Ecto neural progenitor cell (in vitro differentiated cells): Measurements from ENCODE around the gene BTAF1.

Experiments
- DNase-seq: peaks from one replicate; pipeline ENCODE4 v3.0.0-alpha.2; 2018; ENCODE audit warnings: low spot score

The BTAF1 gene

DNA sequence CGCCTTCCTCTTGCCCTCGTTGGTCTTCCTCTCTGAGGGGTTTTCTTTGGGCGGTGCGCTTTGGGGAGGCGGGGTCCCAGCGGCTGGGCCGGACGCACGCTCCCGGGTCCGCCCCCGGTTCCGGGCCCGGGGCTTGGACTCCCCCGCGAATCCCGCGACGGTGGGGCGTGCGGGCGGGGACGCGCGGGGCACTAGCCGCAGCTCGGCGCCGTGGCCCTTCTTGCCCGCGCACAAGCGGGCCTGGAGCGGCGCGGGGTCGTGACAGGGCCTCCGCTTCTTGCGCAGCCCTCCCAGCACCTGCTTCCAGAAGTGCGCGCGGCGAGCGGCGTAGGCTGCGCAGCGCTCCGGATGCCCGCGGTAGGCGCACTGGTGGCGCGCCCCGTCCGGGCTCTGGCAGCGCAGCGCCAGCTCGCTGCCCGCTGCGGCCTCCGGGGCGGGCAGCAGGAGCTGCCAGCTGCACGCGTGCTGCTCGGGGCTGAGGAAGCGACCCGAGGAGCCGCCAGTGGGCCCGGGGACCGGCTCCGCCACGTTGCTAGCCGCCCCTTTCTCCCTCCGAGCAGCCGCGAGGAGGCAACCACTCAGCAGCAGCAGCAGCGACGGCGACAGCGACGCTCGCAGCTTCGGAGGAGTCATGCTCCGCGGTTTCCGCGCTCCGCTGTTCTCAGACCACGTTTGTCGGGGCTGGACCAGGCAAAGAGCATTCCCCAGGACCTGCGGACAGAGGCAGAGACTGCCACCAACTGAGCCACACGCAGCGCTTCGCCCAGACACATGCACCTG is 15.0 kb upstream of the BTAF1 start:
- peak; percentile 86 for DNase-seq

DNA sequence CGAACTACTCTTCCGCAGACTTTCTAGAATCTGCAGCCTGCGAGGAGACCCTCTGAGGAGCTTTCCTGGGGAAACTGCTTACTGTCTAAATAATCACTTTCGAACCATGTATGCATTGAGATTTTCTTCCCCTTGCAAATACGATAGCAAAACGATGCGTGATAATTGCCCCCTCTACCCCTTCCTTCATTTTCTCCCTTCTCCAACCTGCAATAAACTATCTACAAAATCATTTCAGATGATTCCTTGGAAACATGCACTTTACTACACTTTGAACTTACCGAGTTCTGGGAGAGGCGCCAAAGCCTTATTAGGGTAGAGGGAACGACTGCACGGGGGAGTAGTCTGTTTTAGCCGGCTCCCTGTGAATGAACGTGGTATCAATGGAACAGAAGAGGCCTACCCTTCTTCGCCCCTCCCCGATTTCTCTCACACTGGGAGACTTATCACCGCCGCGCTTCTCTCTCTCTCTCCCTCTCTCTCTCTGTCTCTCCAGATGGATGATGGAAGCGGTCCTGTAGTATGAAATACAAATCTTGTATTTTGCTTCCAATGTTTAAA is 14.4 kb upstream of the BTAF1 start, which contains the start of gene FGFBP3:
Gene FGFBP3 (minus strand): TSS at position 370 of the 561 bp plus-strand sequence. CDS start 517 bp downstream, outside the sequence.
- peak; percentile 65 for DNase-seq

DNA sequence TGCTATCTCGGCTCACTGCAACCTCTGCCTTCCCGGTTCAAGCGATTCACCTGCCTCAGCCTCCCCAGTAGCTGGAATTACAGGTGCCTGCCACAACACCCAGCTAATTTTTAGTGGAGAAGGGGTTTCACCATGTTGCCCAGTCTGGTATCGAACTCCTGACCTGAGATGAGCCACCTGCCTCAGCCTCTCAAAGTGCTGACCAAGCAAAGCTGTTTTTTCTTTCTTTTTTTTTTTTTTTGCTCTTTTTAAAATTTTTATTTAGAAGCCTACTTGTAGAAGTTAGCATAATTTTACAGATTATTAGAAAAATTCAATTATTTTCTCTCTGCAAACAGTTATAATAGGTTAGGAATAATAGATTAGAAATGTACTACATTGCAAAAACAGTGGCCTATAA is 13.1 kb upstream of the BTAF1 start:
- no peak for DNase-seq

DNA sequence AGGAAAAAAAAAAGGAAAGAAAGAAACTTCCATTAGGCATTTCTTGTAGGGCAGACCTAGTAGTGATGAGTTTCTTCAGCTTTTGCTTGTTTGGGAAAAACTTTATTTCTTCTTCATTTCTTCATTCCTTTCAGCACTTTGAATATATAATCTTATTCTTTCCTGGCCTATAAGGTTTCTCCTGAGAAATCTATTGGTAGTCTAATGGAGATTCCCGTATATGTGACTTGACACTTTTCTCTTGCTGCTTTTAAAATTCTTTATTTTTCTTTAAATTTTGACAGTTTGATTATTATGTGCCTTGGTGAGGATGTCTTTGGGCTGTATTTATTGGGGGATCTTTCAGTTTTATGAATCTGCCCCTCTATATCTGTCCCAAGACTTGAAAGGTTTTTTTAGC is 3.9 kb upstream of the BTAF1 start:
- DNase-seq = no peak

DNA sequence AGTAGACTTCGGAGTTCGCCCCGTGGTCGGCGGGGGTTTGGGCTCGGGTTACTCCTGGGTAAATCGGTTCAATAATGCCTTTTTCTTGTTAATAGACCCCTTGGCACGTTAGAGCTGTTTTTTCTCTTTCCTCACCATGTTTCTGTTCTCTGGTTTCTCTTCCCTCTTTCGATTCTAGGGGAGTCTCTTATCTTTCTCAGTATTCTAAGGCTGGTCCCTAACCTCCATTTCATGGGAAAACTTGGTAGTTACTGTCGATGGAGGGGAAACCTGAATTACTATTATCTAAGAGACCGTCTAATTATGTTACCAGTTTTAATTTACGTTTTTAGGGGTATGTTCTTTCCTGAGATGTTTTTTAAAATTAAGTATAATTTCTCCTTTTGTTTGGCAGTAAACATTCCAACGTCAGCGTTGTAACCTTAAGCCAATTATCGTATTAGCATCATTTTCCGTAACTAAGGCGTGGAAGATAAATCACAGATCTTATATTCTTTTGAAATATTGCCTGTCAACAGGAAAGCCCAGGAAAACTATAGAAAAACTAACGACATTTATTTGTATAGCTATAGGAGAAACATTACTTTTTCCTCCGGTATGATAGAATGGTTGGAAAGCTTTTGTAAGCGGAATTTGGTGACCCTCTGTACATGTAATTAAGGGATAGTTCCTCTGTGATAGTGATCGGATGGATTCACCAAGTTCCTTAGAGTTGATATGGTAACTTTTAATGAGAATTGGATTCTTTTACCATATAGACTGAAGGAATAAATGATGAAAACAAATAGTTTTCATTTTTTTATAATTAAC is 847 bp downstream of the BTAF1 start:
- no peak for DNase-seq

DNA sequence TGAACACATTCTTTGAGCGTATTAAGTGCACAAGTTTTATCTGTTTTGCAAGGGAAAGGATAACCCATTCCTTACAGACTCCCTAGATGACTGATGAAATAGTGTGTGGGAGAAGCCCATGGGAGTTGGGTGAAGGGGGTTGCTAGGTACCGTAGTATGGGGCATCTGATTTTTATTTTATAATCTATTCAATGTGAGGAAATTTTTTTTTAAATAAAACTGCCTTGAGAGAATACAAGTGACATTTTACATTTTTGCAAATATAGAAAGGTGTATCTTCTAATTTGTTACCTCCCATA is 1.4 kb downstream of the BTAF1 start:
- no peak for DNase-seq

DNA sequence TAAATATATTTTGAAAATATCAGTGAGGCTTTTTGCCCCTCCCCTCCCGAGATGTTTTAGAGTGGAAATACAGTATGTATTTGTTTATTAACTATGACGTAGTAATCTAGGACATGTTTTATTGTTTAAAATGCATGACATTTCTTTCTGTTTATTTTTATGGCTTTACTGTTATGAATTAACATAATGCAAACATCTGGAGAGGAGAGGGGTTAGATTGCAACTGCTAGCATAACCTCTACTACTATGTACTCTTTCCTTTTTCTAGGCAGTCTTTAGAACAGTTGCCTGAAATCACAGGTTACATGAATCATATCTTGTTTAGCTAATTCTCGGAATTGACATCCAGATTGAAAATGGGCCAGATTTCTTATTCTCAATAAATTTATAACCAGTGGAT is 7.4 kb downstream of the BTAF1 start:
- no peak for DNase-seq

DNA sequence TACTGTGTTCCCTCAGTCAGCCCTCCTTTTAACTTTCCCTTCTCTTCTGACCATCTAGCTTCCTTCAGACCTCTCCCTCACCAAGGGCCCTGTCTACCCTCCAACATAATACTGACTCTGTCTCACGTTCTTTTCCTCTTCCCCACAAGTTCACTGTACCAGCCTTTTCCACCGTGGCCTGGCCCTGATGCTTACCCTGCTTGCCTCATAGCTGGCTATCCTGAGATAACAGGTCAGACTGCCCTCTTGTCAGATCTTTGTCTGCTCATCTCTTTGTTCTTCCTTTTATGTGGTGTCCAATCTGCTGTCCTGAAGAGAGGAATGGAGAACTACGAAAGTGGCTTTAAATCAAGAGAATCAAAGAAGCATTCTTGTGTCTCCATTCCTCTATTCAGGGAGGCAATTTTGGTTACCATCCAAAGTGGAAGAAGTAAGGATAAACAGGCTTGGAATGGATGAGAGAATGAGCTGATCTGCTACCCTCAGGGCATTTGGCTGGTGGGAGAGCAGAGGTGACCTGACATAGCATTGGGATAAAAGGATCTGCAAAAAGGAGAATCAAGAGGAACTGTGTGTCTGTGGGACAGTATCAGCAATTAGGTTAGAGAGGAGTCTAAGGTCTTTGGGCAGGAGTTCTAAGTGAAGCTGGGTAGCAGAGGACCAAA is 8.1 kb downstream of the BTAF1 start:
- no peak for DNase-seq

DNA sequence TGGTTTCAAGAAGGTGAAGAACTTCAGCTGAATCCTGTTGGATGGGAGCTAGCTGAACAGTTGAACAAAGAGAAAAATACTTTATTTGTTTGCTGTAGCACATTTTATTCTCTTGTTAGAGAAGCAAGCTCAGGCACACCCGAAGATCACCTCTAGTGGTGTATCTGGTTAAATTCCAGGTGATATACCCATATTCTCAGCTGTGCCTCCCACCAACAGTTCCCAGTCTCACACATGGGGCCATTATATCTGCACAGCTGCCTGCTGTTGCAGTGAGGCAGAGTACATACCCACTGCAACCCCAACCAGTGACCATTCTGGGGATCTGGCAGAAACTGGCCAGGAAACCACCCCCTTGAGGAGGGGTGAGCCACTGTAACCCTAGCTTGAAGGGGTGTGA is 9.2 kb downstream of the BTAF1 start:
- no peak for DNase-seq

DNA sequence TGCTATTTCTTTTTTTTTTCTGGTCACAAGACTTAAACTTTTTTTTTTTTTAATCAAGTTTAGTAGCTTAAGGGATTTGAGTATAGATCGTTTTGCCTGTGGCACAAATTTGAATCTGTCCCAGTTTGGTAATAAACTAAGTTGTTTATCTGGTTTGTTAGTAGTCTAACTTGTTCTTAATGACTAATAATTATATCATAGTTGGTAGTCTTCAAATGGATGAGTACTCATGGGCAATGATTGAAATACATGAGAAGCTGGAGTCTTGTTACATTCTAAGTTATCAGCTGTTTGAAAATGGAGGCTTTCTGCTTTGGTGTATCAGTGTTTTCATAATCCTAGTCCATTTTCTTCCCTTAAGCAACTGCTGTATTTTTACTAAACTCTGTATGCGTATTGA is 12.3 kb downstream of the BTAF1 start:
- no peak for DNase-seq

DNA sequence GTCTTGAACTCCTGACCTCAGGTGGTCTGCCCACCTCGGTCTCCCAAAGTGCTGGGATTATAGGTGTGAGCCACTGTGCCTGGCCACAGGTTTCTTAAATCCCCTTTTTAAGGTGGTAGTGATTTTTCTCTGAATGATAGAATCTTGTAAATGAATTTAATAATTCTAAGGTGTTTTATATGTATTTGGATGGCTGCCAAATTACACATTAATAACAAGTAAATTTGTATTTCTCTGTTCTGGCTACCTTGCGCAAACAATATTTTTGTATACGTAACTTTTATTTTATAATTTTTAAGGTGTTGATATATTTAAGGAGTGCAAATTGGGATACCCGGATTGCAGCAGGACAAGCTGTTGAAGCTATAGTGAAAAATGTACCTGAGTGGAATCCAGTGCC is 16.1 kb downstream of the BTAF1 start:
- no peak for DNase-seq

DNA sequence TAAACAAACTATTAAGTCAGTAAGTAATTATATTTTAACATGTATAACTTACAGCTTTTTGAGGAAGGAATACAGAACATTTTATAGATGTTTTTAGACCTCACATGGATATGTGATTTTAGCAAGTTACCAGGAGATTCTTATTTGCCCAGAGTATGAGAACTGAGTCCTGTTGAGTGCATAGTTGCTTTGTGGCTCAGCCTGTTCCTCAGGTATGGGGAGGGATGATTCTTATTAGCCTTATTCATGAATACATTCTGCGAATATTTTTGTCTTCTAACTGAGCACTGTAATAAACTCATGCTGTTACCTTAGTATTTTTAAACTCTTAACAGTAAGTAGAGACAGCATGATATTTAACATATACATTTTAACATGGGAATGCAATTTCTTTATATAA is 17.9 kb downstream of the BTAF1 start:
- DNase-seq = no peak

DNA sequence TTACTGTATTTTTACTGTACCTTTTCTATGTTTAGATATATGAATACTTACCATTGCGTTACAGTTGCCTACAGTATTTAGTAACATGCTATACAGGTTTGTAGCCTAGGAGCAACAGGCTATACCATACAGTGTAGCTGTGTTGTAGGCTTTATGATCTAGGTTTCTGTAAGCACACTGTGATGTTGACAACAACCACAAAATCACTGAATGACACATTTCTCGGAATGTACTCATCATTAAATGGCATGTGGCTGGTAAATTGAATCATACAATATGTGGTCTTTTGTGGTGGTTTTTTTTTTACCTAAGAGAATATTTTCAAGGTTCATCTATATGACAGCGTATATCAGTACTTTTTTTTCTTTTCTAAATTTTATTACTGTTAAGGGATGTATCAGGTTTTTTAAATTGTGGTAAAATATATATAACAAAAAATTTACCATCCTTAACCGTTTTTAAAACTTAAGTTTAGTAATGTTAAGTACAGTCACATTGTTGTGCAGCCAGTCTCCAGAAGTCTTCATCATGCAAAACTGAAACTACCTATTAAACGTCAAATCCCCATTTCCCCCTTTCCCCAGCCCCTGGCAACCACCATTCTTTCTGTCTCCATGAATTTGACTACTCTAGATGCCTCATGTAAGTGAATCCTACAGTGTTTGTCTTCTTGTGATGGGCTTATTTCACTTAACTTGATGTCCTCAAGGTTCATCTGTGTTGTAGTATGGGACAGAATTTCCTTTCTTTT is 21.5 kb downstream of the BTAF1 start:
- no peak for DNase-seq

DNA sequence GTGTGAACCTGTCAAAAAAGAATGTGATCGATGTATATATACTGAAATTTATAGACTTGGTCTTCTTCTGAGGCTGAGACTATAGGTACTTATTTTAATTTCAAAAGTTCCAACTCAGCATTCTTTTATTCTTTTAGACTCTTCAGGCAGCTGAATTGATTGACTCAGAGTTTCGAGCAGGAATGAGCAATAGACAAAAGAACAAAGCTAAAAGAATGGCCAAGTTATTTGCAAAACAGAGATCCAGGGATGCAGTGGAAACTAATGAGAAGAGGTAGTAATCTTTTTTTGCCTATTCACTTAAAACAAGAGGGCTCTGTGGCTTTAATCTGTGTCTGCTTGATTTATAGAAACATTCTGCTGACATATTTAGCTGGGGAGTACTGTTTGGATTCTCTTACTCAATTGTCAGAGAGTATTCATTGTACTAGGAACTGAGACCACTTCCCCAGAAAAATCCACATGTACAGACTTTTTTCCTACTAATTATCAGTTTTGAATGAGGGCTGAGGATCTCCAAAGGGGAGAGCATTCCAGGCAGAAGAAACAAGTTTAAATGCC is 30.1 kb downstream of the BTAF1 start:
- no peak for DNase-seq

DNA sequence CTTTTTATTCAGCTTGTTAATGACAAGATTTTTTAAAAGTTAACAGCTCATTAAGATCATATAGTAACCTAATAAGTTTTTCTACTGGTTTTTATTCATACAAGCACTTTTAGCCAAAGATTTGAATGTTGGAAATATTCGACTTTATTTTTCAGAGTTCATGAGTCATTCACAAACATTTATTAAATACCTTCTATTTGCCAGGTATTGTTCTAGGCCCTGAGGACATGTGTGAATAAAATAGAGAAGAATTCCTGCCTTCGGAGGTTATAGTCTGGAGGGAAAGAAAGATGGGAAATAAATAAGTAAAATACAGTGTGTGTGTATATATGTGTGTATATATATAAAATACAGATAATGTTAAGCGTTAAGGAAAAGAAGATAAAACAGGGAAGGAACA is 31.5 kb downstream of the BTAF1 start:
- no peak for DNase-seq

DNA sequence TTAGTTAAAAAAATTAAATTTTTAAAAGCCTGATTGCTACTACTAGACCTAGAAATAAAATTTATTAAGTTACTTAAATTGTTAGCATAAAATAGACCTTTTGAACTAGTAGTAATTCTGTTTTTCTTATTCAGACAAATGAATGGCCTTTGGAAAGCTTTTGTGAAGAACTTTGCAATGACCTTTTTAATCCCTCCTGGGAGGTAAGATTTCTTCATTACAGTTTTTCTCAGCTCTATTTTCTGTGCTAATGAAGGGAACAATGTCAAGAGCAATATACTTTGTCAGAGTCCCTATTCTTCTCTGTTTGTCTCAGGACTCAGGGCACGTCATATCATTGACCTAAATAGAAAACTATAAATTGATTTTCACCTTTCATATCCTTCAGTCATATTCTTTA is 33.5 kb downstream of the BTAF1 start:
- no peak for DNase-seq

DNA sequence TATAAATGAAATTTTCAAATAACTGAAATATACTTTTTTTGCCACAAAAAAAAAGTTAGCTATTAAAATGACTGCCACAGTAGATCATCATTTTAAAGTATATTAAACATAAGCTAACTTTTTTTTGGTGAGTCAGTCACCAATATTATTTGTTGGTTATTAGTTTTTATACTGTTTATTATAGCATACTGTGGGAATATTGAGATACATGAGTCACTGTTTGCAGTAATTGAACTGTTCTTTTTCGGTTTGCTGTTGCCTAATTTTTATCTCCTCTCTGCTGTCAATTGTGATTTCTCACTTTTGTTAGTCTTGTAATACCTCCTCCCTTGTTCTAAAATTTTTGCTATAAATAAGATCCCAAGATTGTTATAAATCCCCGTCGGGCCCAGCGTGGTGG is 45.7 kb downstream of the BTAF1 start:
- DNase-seq = no peak

DNA sequence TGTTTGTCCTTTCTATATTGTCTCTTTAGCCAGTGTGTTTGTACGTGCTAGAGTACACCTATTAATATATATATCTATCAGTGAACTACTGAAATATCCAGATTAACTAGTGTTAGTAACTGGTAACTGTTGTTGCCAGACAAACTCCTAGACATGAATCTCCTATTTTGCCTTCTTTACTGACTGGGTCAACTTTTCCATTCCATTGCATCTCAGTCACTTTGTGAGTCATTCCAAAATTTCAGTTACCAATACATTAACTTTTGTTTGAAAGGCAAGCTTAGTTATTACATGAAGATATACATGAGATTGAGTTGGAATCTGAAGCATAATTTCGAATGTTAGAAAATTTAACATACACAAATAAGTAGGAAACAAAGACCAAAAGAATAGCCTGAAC is 51.4 kb downstream of the BTAF1 start:
- no peak for DNase-seq

DNA sequence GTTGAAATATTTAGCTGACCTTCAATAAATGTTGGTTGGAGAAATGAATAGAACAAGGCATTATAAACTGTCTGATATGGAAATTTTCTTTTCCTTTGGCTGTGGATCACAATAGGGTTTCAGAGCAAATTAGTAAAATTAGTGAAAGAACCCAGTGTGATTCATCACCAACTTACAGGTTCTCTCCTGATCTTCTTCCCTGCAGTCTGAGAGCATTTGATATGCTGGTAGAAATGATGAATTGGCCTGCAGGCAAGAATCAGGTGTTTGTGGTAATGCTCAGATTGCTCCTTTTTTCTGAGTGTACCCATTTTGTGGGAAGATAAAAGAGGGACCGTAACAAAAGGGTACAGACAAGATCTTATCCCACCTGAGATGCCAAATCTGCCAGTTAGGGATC is 51.9 kb downstream of the BTAF1 start:
- DNase-seq = no peak

DNA sequence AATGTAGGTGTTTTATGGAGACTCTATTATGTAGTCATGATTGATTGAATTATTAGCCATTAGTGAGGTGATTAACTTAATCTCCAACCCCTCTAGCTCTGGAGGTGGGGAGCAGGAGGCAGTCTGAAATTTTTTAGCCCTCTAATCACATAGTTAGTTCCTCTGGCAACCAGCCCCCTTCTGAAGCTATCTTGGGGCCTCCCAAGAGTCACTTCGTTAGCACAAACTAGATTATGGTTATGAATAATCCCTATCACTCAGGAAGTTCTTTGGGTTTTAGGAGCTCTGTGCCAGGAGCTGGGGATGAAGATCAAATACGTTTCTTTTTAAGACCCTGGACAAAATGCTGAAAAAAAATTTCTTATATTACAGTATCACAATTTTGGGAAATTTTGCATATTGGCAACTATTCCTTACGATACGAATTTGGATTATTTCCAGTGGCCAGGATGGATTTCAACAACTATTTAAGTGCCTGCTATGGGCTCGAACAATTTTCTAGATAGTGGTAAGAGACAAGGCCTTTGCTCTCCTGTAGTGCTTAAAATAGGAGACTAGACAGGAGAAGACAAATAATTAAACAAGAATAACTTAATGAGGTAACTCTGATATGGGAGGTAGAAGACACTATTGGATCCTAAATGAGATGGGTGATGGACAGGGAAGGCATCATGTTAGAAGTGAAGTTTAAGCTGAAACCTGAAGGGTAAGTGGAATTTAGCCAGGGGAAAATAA is 52.9 kb downstream of the BTAF1 start:
- DNase-seq = no peak

DNA sequence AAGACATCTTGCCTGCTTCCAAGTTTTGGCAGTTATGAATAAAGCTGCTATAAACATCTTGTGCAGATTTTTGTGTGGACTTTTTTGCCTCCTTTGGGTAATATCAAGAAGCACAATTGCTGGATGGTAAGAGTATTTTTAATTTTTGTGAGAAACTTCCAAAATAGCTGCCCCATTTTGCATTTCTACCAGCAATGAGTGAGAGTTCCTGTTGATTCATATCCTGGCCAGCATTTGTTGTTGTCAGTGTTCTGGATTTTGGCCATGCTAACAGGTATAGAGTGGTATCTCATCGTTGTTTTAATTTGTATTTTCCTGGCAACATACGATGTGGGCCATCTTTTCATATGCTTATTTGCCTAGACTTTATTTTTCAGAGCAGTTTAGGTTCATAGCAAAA is 53.9 kb downstream of the BTAF1 start:
- no peak for DNase-seq
